ENCODE measurements around the gene NME5. TPM values are rescaled to one million over a fixed set of nuclear protein-coding genes. Genes with fewer than 3 reads are reported as not detected.

NME5 gene
- total and polyA plus RNA-seq, 2 of the 8 experiments (the other 6 are each of a cell fraction or from before 2014, with no cell fraction given) = 0.48 to 0.89 TPM

DNA sequence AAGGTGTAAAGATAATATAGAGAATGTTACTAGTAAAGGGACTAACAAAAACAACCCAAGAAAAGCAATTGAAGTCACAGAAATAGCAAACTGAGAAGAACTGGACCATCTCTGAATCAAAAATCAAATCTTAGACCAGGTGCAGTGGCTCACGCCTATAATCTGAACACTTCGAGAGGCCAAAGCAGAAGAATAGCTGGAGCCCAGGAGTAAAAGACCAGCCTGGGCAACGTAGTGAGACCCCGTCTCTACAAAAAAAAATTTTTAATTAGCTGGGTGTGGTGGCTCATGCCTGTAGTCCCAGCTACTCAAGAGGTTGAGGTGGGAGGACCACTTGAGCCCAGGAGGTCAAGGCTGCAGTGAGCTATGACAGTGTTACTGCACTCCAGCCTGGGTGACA, 28.0 kb downstream of the NME5 start:
- H3K27ac ChIP-seq (ENCODE audit: low read depth, low read length) = no peak overlapping the region
- H4K5ac ChIP-seq (ENCODE audit: insufficient read length, low read depth, low read length) = no peak overlapping the region
- H4K8ac ChIP-seq (ENCODE audit: extremely low read depth, insufficient read depth, low read length) = no peak overlapping the region
- FAIRE-seq (no peak), DNase-seq (ENCODE audit: low read depth in 1 of 2, low spot score in 2 of 2) (no peak)
- no peak overlapping the region for H3K23ac ChIP-seq (ENCODE audit: insufficient read length)
- H3K9ac ChIP-seq (replicated peaks in 1 of 4; ENCODE audit: extremely low read depth in 1 of 4, low read depth in 3 of 4, low read length in 3 of 4) = no peak overlapping the region
- no peaks in the 10 kb centered on the region for H3K36me3 ChIP-seq (ENCODE audit: control insufficient read depth in 2 of 4, insufficient read depth in 4 of 4, low read length in 3 of 4)
- WGBS, 2 experiments (ENCODE audit: extremely low coverage in 1 of 2, insufficient coverage in 1 of 2, insufficient read length in 1 of 2, insufficient replicate concordance in 2 of 2, low coverage in 1 of 2, low lambda C conversion rate in 2 of 2, missing lambda C conversion rate in 1 of 2) = 91% methylated on average over 4 of the region's 4 CpGs; no CpG with 5 or more reads in 1 of the 2 experiments
- H3K4ac ChIP-seq (replicated peaks; ENCODE audit: insufficient read length, low read depth, low read length) = no peak overlapping the region
- H2AFZ ChIP-seq (ENCODE audit: low read length) = no peak overlapping the region
- H3K18ac ChIP-seq (ENCODE audit: extremely low read depth, low read length) = no peak overlapping the region
- H3K56ac ChIP-seq (replicated peaks; ENCODE audit: insufficient read length, low read depth, low read length) = no peak overlapping the region
- no peak overlapping the region for H2BK12ac ChIP-seq (ENCODE audit: low read depth, low read length)
- no peaks in the 10 kb centered on the region for H3K27me3 ChIP-seq (replicated peaks in 1 of 4; ENCODE audit: control insufficient read depth in 3 of 4, extremely low read depth in 1 of 4, insufficient read depth in 3 of 4, low read length in 3 of 4)
- H4K91ac ChIP-seq (replicated peaks; ENCODE audit: insufficient read length, low read length) = no peak overlapping the region
- TF ChIP-seq EP300 (IDR thresholded peaks at IDR 0.05; ENCODE audit: borderline replicate concordance in 1 of 2, low read depth in 2 of 2, low read length in 2 of 2) (no peak), CTBP2 (IDR thresholded peaks at IDR 0.05; ENCODE audit: borderline replicate concordance, insufficient read depth, insufficient read length, low read length) (no peak), EZH2 (IDR thresholded peaks at IDR 0.05; ENCODE audit: low read depth, low read length, severe bottlenecking) (no peak), SIN3A (conservative IDR thresholded peaks at IDR 0.05 in 1 of 2, IDR thresholded peaks at IDR 0.05 in 1 of 2; ENCODE audit: low read depth in 1 of 2, low read length in 2 of 2) (no peak), HDAC6 (IDR thresholded peaks at IDR 0.05; ENCODE audit: low read depth, low read length) (no peak), KDM4A (IDR thresholded peaks at IDR 0.05; ENCODE audit: low read depth, low read length, severe bottlenecking) (no peak), GABPA (IDR thresholded peaks at IDR 0.05; ENCODE audit: borderline replicate concordance, insufficient read depth, low read length) (no peak), SIRT6 (IDR thresholded peaks at IDR 0.05; ENCODE audit: low read length) (no peak), HDAC2 (IDR thresholded peaks at IDR 0.05; ENCODE audit: borderline replicate concordance in 1 of 2, low read depth in 2 of 2, low read length in 2 of 2) (no peak)
- TF ChIP-seq, protein P1, sequence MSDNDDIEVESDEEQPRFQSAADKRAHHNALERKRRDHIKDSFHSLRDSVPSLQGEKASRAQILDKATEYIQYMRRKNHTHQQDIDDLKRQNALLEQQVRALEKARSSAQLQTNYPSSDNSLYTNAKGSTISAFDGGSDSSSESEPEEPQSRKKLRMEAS (IDR thresholded peaks at IDR 0.05) = no peak
- TF ChIP-seq, protein P2, sequence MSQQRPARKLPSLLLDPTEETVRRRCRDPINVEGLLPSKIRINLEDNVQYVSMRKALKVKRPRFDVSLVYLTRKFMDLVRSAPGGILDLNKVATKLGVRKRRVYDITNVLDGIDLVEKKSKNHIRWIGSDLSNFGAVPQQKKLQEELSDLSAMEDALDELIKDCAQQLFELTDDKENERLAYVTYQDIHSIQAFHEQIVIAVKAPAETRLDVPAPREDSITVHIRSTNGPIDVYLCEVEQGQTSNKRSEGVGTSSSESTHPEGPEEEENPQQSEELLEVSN (IDR thresholded peaks at IDR 0.05) = no peak
- H2AK5ac ChIP-seq (ENCODE audit: low read depth, low read length) = no peak overlapping the region
- no peaks in the 10 kb centered on the region for H3K9me3 ChIP-seq (ENCODE audit: insufficient read depth in 2 of 2, low read depth in 1 of 2, low read length in 1 of 2)
- ChIA-PET POLR2A (ENCODE audit: partially characterized antibody) (no interaction called here), CTCF (ENCODE audit: partially characterized antibody) (interaction anchor here (0.7 to 3.1 kb wide), 10 partner anchors 12 to 862 kb away, joined by 3 to 22 read pairs (median 6); no protein-coding TSS in a partner anchor)
- H3K4me2 ChIP-seq (ENCODE audit: insufficient read depth in 1 of 2, low read depth in 2 of 2, low read length in 2 of 2) = no peak overlapping the region
- H3K79me2 ChIP-seq (ENCODE audit: control insufficient read depth in 1 of 2, insufficient read depth in 2 of 2, low read length in 2 of 2) = no peaks in the 10 kb centered on the region
- H3K79me1 ChIP-seq (ENCODE audit: low read depth, low read length) = no peaks in the 10 kb centered on the region
- H4K20me1 ChIP-seq (replicated peaks in 1 of 2; ENCODE audit: control insufficient read depth in 1 of 2, insufficient read depth in 2 of 2, low read length in 2 of 2) = no peaks in the 10 kb centered on the region
- H3K14ac ChIP-seq (ENCODE audit: insufficient read length) = no peak overlapping the region
- H2BK5ac ChIP-seq (ENCODE audit: low read depth, low read length) = no peak overlapping the region
- H3K4me3 ChIP-seq (ENCODE audit: extremely low read depth in 1 of 4, insufficient read depth in 2 of 4, low read depth in 3 of 4, low read length in 4 of 4) = no peak overlapping the region
- H2BK15ac ChIP-seq (ENCODE audit: low read length) = no peak overlapping the region
- H2BK120ac ChIP-seq (replicated peaks; ENCODE audit: low read depth, low read length) = no peak overlapping the region
- no peak overlapping the region for H2BK20ac ChIP-seq (ENCODE audit: low read length)
- no peaks in the 10 kb centered on the region for H3K23me2 ChIP-seq (ENCODE audit: low read depth, low read length)
- peaks cover 0 to 9% (median 5%) of the 10 kb centered on the region in 4 experiments; a peak in 5 of 7 replicates for H3K4me1 ChIP-seq (replicated peaks in 1 of 4; ENCODE audit: control insufficient read depth in 3 of 4, insufficient read depth in 4 of 4, low read length in 3 of 4)

Measured in H1 (cell line).